Skeletal muscle tissue (tissue), 4 donors: ENCODE data around the gene RPS6KC1. TPM values are rescaled to one million over a fixed set of nuclear protein-coding genes. Genes with fewer than 3 reads are reported as not detected.
"Not testable (repeated sequence)": the region's sequence is repeated elsewhere in the genome, so short reads cannot be mapped to it uniquely, and the experiment has no call there.

Experiments used
- H3K27ac ChIP-seq: one replicate; pipeline ENCODE4 v1.7.0; 2013; ENCODE audit warnings: mild to moderate bottlenecking, low read depth, low read length, inconsistent platforms
- H3K27me3 ChIP-seq, 3 donors: one replicate each; pipeline ENCODE4 v1.7.0; 2013; ENCODE audit warnings: low read length in 3 of 3; ENCODE audit not compliant: control insufficient read depth in 3 of 3, insufficient read depth in 3 of 3
- H3K36me3 ChIP-seq, 3 donors: one replicate each; pipeline ENCODE4 v1.7.0; 2013; ENCODE audit warnings: low read length in 3 of 3; ENCODE audit not compliant: control insufficient read depth in 3 of 3, insufficient read depth in 3 of 3
- H3K4me1 ChIP-seq, 3 donors: one replicate each; pipeline ENCODE4 v1.7.0; 2013; ENCODE audit warnings: low read length in 3 of 3, mild to moderate bottlenecking in 3 of 3; ENCODE audit not compliant: control insufficient read depth in 3 of 3, insufficient read depth in 3 of 3
- H3K4me3 ChIP-seq, 3 donors: one replicate each; pipeline ENCODE4 v1.7.0; 2013; ENCODE audit warnings: low read length in 3 of 3
- H3K9ac ChIP-seq, 3 donors: one replicate each; pipeline ENCODE4 v1.7.0; 2013; ENCODE audit warnings: low read length in 3 of 3, mild to moderate bottlenecking in 3 of 3, moderate library complexity in 2 of 3, low read depth in 1 of 3
- H3K9me3 ChIP-seq, 3 donors: one replicate each; pipeline ENCODE4 v1.7.0; 2013; ENCODE audit warnings: low read length in 3 of 3; ENCODE audit not compliant: control insufficient read depth in 3 of 3
- total RNA-seq: library from RNA; depleted of rRNA; stranded (reverse); fragments of >200 nt; gene quantifications from one replicate; pipeline ENCODE4 v1.2.3, GENCODE V29; 2014
- donor health status: Osteomylitis.

Gene RPS6KC1
- total RNA-seq, 1 donor from 2014 or later = 38.1 TPM

DNA sequence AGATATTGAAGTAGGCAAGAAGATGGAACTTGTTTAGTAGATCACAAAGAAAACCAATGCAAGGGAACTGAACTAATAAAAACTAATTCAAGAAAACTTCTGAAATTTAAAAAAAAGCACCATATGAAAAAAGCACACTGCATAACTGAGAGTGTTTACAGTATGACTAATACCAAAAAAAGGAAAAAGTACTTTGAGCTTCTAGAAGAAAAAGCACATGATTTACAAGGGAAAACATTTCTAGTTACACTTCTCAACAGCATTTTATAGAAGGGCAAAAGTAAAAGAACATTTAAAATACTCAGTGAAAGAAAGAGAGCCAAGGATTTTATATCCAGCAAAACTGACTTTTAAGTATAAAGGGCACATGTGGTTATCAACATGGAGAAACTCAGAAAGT, 233.6 kb downstream of the RPS6KC1 start:
- H3K27ac ChIP-seq = no peak overlapping the region
- no peaks in the 10 kb centered on the region for H3K36me3 ChIP-seq
- H3K27me3 ChIP-seq = no peaks in the 10 kb centered on the region
- H3K9ac ChIP-seq = no peak overlapping the region
- no peaks in the 10 kb centered on the region for H3K9me3 ChIP-seq
- no peak overlapping the region for H3K4me3 ChIP-seq
- H3K4me1 ChIP-seq = peaks cover 4 to 6% (median 6%) of the 10 kb centered on the region in 3 donors

- H3K4me3 ChIP-seq = no peak overlapping the region
- no peak overlapping the region for H3K27ac ChIP-seq
- peaks cover 4% of the 10 kb centered on the region in 3 donors for H3K4me1 ChIP-seq
- H3K27me3 ChIP-seq = no peaks in the 10 kb centered on the region
- H3K9me3 ChIP-seq = no peaks in the 10 kb centered on the region
- no peak overlapping the region for H3K9ac ChIP-seq
- no peaks in the 10 kb centered on the region for H3K36me3 ChIP-seq
Observed at GRCh38 chr1:213286235-213286634, 235.2 kb downstream of the RPS6KC1 start.

DNA sequence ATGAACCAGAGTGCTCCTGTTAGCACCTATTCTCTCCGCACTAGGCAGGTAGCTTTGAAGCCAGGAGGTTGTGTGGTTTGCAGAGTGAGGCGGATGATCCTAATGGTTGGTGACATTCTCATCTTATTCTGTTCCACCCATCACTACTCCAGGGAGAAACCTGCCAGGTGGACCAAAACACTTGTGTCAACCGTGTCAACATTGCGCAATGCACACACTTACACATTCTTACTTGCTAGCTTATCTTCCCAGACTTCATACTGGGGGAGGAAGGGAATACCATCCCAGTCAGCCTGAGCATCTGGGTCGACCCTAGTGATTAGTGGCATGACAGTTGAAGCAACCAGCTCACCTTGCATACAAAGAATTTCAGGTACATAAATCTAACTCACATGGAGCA, 236.9 kb downstream of the RPS6KC1 start:
- H3K4me3 ChIP-seq = no peak overlapping the region
- H3K36me3 ChIP-seq = no peaks in the 10 kb centered on the region
- H3K9ac ChIP-seq = no peak overlapping the region
- no peaks in the 10 kb centered on the region for H3K9me3 ChIP-seq
- no peaks in the 10 kb centered on the region for H3K4me1 ChIP-seq
- H3K27me3 ChIP-seq = no peaks in the 10 kb centered on the region
- no peak overlapping the region for H3K27ac ChIP-seq

DNA sequence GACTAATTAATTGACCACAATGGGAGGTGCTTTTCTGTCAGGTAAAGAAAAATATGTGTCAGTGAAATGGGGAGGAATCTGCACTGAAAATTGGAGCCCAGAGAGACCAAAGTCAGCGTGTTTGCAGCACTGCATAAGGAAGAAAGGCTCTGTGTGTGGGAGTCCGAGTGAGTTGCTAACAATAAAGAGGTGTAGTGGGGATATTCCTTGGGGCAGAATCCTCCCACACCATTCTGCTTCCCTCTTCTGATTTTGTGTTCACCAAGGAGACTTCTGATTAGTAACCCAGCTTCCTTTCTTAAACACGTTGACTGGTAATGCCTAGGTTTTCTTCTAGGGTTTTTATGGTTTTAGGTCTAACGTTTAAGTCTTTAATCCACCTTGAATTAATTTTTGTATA, 240.5 kb downstream of the RPS6KC1 start:
- Histone ChIP-seq H3K4me1 (no peaks in the 10 kb centered on the region), H3K27ac (no peak overlapping the region), H3K36me3 (no peaks in the 10 kb centered on the region), H3K9me3 (peaks cover 0 to 7% (median under 1%) of the 10 kb centered on the region in 3 donors), H3K9ac (no peak overlapping the region), H3K27me3 (no peaks in the 10 kb centered on the region), H3K4me3 (no peak overlapping the region)

- Histone ChIP-seq H3K4me1 (no peaks in the 10 kb centered on the region), H3K27me3 (no peaks in the 10 kb centered on the region), H3K27ac (no peak overlapping the region), H3K36me3 (no peaks in the 10 kb centered on the region), H3K9me3 (peaks cover 0 to 13% (median 6%) of the 10 kb centered on the region in 3 donors), H3K9ac (no peak overlapping the region), H3K4me3 (no peak overlapping the region)
Observed at GRCh38 chr1:213292614-213293013, 241.6 kb downstream of the RPS6KC1 start.

DNA sequence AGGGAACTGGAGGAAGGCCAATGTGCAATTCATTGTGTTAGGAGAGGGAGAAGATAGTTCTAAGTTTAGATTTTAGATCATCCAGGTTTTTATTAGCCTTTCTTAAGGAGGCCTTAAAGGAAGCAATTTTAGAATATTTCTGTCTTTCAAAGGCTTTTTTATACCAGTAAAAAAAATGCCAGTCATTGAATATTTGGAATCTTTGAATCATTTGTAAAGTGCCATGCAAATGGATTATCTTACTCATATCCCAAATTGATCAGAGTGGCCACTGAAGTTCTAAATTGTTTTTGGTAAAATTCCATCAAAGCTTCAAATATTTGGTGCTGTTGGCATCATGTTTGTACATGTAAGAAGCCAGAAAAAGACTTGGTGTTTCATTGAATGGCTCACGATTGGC, 244.8 kb downstream of the RPS6KC1 start:
- no peak overlapping the region for H3K9ac ChIP-seq
- no peaks in the 10 kb centered on the region for H3K27me3 ChIP-seq
- peaks cover 0 to 15% (median 6%) of the 10 kb centered on the region in 3 donors for H3K9me3 ChIP-seq
- no peak overlapping the region for H3K27ac ChIP-seq
- no peak overlapping the region for H3K4me3 ChIP-seq
- H3K36me3 ChIP-seq = no peaks in the 10 kb centered on the region
- H3K4me1 ChIP-seq = no peaks in the 10 kb centered on the region

- no peak overlapping the region for H3K9ac ChIP-seq
- peaks cover 0 to 15% (median 6%) of the 10 kb centered on the region in 3 donors for H3K9me3 ChIP-seq
- H3K36me3 ChIP-seq = no peaks in the 10 kb centered on the region
- no peaks in the 10 kb centered on the region for H3K4me1 ChIP-seq
- no peak overlapping the region for H3K4me3 ChIP-seq
- no peaks in the 10 kb centered on the region for H3K27me3 ChIP-seq
- H3K27ac ChIP-seq = no peak overlapping the region
Observed at GRCh38 chr1:213296558-213296957, 245.5 kb downstream of the RPS6KC1 start.

- peaks cover 0 to 15% (median 6%) of the 10 kb centered on the region in 3 donors for H3K9me3 ChIP-seq
- no peaks in the 10 kb centered on the region for H3K27me3 ChIP-seq
- no peaks in the 10 kb centered on the region for H3K4me1 ChIP-seq
- no peak overlapping the region for H3K27ac ChIP-seq
- no peaks in the 10 kb centered on the region for H3K36me3 ChIP-seq
- no peak overlapping the region for H3K4me3 ChIP-seq
- no peak overlapping the region for H3K9ac ChIP-seq
Observed at GRCh38 chr1:213297021-213297420, 246.0 kb downstream of the RPS6KC1 start.

- H3K9ac ChIP-seq = no peak overlapping the region
- H3K4me1 ChIP-seq = peaks cover 0 to 4% (median 0%) of the 10 kb centered on the region in 3 donors
- no peak overlapping the region for H3K4me3 ChIP-seq
- H3K9me3 ChIP-seq = peaks cover 0 to 15% (median 6%) of the 10 kb centered on the region in 3 donors
- H3K36me3 ChIP-seq = no peaks in the 10 kb centered on the region
- H3K27ac ChIP-seq = no peak overlapping the region
- no peaks in the 10 kb centered on the region for H3K27me3 ChIP-seq
Observed at GRCh38 chr1:213300433-213300832, 249.4 kb downstream of the RPS6KC1 start.

DNA sequence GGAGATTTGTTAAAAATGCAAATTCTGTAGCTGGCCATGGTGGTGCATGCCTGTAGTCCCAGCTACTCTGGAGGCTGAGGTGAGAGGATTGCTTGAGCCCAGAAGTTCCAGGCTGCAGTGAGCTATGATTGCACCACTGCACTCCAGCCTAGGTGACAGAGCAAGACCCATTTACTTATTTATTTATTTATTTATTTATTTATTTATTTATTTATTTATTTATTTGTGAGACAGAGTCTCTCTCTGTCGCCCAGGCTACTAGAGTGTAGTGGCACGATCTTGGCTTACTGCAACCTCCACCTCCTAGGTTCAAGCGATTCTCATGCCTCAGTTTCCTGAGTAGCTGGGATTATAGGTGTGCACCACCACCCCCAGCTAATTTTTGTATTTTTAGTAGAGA, 250.5 kb downstream of the RPS6KC1 start:
- H3K9ac ChIP-seq, H3K4me1 ChIP-seq, H3K27me3 ChIP-seq, H3K27ac ChIP-seq, H3K36me3 ChIP-seq, H3K4me3 ChIP-seq, H3K9me3 ChIP-seq: not testable (repeated sequence)

- H3K27ac ChIP-seq = no peak overlapping the region
- no peak overlapping the region for H3K9ac ChIP-seq
- H3K4me3 ChIP-seq = no peak overlapping the region
- no peaks in the 10 kb centered on the region for H3K27me3 ChIP-seq
- peaks cover 0 to 4% (median 0%) of the 10 kb centered on the region in 3 donors for H3K4me1 ChIP-seq
- H3K9me3 ChIP-seq = no peaks in the 10 kb centered on the region
- H3K36me3 ChIP-seq = no peaks in the 10 kb centered on the region
Observed at GRCh38 chr1:213303286-213303685, 252.2 kb downstream of the RPS6KC1 start.
